GM19351 (cell line): ENCODE data around the gene RNF40.
"Not testable (repeated sequence)": the region's sequence is repeated elsewhere in the genome, so short reads cannot be mapped to it uniquely, and the experiment has no call there.

Experiments
- ATAC-seq: cut with Tn5 transposase; IDR thresholded peaks from one replicate; pipeline ENCODE4 v1.9.1; 2021; ENCODE audit warnings: mild to moderate bottlenecking, moderate library complexity; ENCODE audit not compliant: unreplicated experiment

Gene RNF40

GRCh38 chr16:30813821-30814189 is 51.7 kb downstream of the RNF40 start:
- peak; percentile 16 for ATAC-seq

GRCh38 chr16:30816769-30817168 is 54.6 kb downstream of the RNF40 start:
- no peak for ATAC-seq

GRCh38 chr16:30820952-30821421 is 58.9 kb downstream of the RNF40 start:
- ATAC-seq, result no peak

- ATAC-seq, result not testable (repeated sequence)
Measured at GRCh38 chr16:30821441-30821840, 59.3 kb downstream of the RNF40 start.

- no peak for ATAC-seq
Measured at GRCh38 chr16:30821891-30822290, 59.8 kb downstream of the RNF40 start.
